ENCODE data around the gene CYBB. TPM values are rescaled to one million over a fixed set of nuclear protein-coding genes. Genes with fewer than 3 reads are reported as not detected.

Gene CYBB
- total and polyA plus RNA-seq, 2 of the 4 experiments (the other 2 are of a cell fraction), result not detected

DNA sequence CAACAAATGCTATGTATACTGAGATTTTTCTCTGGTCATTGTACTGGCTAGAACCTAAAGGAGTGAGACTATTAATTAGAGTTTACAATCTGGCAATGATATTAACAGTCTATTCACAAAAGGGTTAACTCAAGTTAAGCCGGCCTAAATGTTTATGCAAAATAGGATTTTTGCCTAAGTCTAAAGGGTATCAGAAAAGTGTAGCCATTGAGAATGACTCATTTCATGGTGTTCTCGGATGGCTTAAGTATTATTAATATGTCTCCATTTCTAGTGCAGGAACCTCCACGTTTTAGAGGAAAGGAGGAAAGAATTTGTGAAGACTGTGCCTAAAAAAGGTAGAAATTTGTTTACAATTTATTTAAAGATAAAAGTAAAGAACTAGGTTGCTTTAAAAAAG, 37.7 kb downstream of the CYBB start:
- H2BK20ac ChIP-seq (ENCODE audit: low read depth, low read length), result no peak overlapping the region
- DNase-seq, result no peak
- CTCF ChIA-PET, result interaction anchor here (0.7 to 1.9 kb wide), 2 partner anchors 7 to 12 kb away, joined by 3 to 4 read pairs; no protein-coding TSS in a partner anchor
- H4K91ac ChIP-seq (ENCODE audit: insufficient read depth, low read depth, low read length), result no peak overlapping the region
- POLR2A ChIA-PET (ENCODE audit: unreplicated experiment), result no interaction called here
- H3K14ac ChIP-seq (replicated peaks; ENCODE audit: low read depth, low read length), result no peak overlapping the region
- H2BK120ac ChIP-seq (ENCODE audit: low read depth, low read length), result no peak overlapping the region
- no peak overlapping the region for H3K56ac ChIP-seq (ENCODE audit: extremely low read depth, insufficient read depth, low read length)
- no CpG with 5 or more reads among the region's 3 CpGs for WGBS, 2 experiments (ENCODE audit: extremely low coverage in 2 of 2, insufficient read length in 1 of 2)
- no peak overlapping the region for H3K9ac ChIP-seq (ENCODE audit: low read depth, low read length)
- in situ Hi-C loops (cut with MboI; ENCODE audit: low sequenced_read_pairs) (no loop called here), dilution Hi-C loops (cut with HindIII; ENCODE audit: low sequenced_read_pairs, unreplicated experiment) (no loop called here), intact Hi-C loops (cut with micrococcal nuclease) (no loop called here)
- no peaks in the 10 kb centered on the region for H4K20me1 ChIP-seq (ENCODE audit: insufficient read depth, low read length)
- H2BK5ac ChIP-seq (ENCODE audit: low read depth, low read length, poor library complexity, severe bottlenecking), result no peak overlapping the region
- H3K9me3 ChIP-seq (ENCODE audit: control insufficient read depth, insufficient read depth, low read length), result no peaks in the 10 kb centered on the region
- no peak overlapping the region for H3K4me2 ChIP-seq (ENCODE audit: low read depth, low read length)
- H2AK5ac ChIP-seq (ENCODE audit: low read depth, low read length), result no peak overlapping the region
- H2BK15ac ChIP-seq (ENCODE audit: low read depth, low read length), result no peak overlapping the region
- H3K23ac ChIP-seq (ENCODE audit: low read depth, low read length), result no peak overlapping the region
- H3K4me3 ChIP-seq (ENCODE audit: insufficient read depth, low read depth, low read length), result no peak overlapping the region
- H4K5ac ChIP-seq (ENCODE audit: low read depth, low read length), result no peak overlapping the region
- H2AK9ac ChIP-seq (replicated peaks; ENCODE audit: low read depth, low read length, poor library complexity), result no peak overlapping the region
- no peak overlapping the region for H3K27ac ChIP-seq (ENCODE audit: insufficient read depth, low read length)
- H2AFZ ChIP-seq (replicated peaks; ENCODE audit: low read length, poor library complexity), result no peak overlapping the region
- no TSS peak for BruUV-seq (replicated peaks)
- H3K9me1 ChIP-seq (ENCODE audit: insufficient read depth, low read length), result no peaks in the 10 kb centered on the region
- H3K4ac ChIP-seq (ENCODE audit: low read depth, low read length), result no peak overlapping the region
- no peaks in the 10 kb centered on the region for H3K36me3 ChIP-seq (ENCODE audit: control insufficient read depth, insufficient read depth, low read length)
- H3K18ac ChIP-seq (ENCODE audit: low read depth, low read length), result no peak overlapping the region
- ATAC-seq (ENCODE audit: low read depth), result no peak
- no peaks in the 10 kb centered on the region for H3K4me1 ChIP-seq (ENCODE audit: control insufficient read depth, insufficient read depth, low read length)
- peaks cover 7% of the 10 kb centered on the region for H3K27me3 ChIP-seq (ENCODE audit: control insufficient read depth, insufficient read depth, low read length)
- H4K8ac ChIP-seq (ENCODE audit: low read depth in 2 of 2, low read length in 2 of 2), result no peak overlapping the region
- H3K79me1 ChIP-seq (ENCODE audit: low read depth in 1 of 2, low read length in 2 of 2), result no peaks in the 10 kb centered on the region
- no peak for TF ChIP-seq RFX5 (IDR thresholded peaks at IDR 0.05; ENCODE audit: low read depth, low read length)
- TF ChIP-seq MXI1 (IDR thresholded peaks at IDR 0.05; ENCODE audit: borderline replicate concordance, low read depth, low read length), result no peak
- no peak for TF ChIP-seq NFE2L2 (IDR thresholded peaks at IDR 0.05; ENCODE audit: low read depth, low read length)
- TF ChIP-seq SMC3 (IDR thresholded peaks at IDR 0.05; ENCODE audit: low read depth, low read length), result no peak
- TF ChIP-seq CEBPB (IDR thresholded peaks at IDR 0.05; ENCODE audit: low read depth, low read length), result no peak
- no peak for TF ChIP-seq FOS (IDR thresholded peaks at IDR 0.05; ENCODE audit: low read depth, low read length)

All from IMR-90 (cell line).